ENCODE measurements around the gene POU2F1. TPM values are rescaled to one million over a fixed set of nuclear protein-coding genes. Genes with fewer than 3 reads are reported as not detected.

Gene POU2F1
- polyA plus RNA-seq, 2 of the 4 experiments (the other 2 are of a cell fraction) = 2.9 to 9.4 TPM

DNA sequence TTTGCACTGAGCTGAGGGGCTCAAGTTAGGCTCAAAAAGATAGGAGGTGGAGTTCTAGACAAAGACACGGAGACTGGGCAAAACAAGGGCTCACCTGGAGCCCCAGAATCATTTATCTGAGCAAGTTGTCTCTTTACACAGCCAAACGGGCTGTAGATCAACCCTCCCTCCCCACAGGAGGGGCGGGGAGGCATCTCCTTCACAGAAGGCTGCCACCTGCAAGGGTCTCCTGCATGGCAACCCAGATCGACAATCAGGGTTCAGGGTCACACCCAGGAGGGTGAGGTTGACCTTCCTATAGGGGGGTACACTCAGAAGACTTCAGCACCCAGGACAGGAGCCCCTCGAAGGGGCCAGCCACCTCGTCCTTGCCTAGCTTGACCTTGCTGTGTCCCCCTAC is 213.6 kb downstream of the POU2F1 start:
- TF ChIP-seq JUN (IDR thresholded peaks at IDR 0.05) = no peak
- no peak for TF ChIP-seq BHLHE40 (IDR thresholded peaks at IDR 0.05; ENCODE audit: low read depth, low read length)
- TF ChIP-seq POLR2A (IDR thresholded peaks at IDR 0.05; ENCODE audit: low read length) = no peak
- TF ChIP-seq, protein P1, sequence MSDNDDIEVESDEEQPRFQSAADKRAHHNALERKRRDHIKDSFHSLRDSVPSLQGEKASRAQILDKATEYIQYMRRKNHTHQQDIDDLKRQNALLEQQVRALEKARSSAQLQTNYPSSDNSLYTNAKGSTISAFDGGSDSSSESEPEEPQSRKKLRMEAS (IDR thresholded peaks at IDR 0.05) = no peak
- TF ChIP-seq TFCP2L1 (CRISPR knock-in tag; IDR thresholded peaks at IDR 0.05) = no peak
- no peak for TF ChIP-seq HOXB5 (CRISPR knock-in tag; IDR thresholded peaks at IDR 0.05)
- H3K4me1 ChIP-seq = no peaks in the 10 kb centered on the region
- H3K4me2 ChIP-seq = no peak overlapping the region
- WGBS (ENCODE audit: missing lambda C conversion rate) = 40% methylated on average over 5 of the region's 6 CpGs
- FAIRE-seq (no peak), DNase-seq (ENCODE audit: low read depth in 1 of 2, low spot score in 1 of 2) (no peak), ATAC-seq (no peak)
- no peaks in the 10 kb centered on the region; the same call in 2 of the 3 replicates for H3K9me3 ChIP-seq
- ChIA-PET POLR2A (no interaction called here), CTCF (interaction anchor here (1.2 to 5.9 kb wide), 4 partner anchors 8 to 367 kb away, joined by 3 to 46 read pairs (median 4); no protein-coding TSS in a partner anchor)
- H3K27ac ChIP-seq = no peak overlapping the region
- no peak overlapping the region for H3K4me3 ChIP-seq

DNA sequence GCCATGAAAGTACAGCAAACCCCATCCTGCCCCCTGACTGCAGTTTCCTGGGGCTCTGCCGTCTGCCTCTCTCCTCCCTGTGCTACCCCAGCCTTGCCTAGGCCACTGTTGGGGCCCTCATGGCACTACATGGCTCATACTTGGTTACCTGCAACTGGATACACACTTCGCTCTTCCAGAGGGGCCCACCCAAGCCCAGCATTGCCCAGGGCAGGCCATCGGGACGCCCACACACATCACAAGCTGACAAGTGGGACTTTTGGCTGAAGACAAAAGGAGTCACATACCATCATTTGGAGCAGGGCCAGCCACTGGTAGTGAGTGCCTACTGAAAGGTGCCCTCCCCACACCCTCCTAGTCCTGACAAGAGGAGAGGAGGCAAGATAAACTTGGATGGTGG is 214.8 kb downstream of the POU2F1 start:
- ChIA-PET CTCF (no interaction called here), POLR2A (no interaction called here)
- Histone ChIP-seq H3K4me3 (no peak overlapping the region), H3K4me2 (no peak overlapping the region), H3K4me1 (no peaks in the 10 kb centered on the region), H3K27ac (no peak overlapping the region), H3K9me3 (no peaks in the 10 kb centered on the region; the same call in 2 of the 3 replicates)
- WGBS (ENCODE audit: missing lambda C conversion rate) = 56% methylated on average over 4 of the region's 4 CpGs
- TF ChIP-seq NPAS2 (CRISPR knock-in tag; IDR thresholded peaks at IDR 0.05; ENCODE audit: borderline replicate concordance) (no peak), RFX5 (IDR thresholded peaks at IDR 0.05) (no peak), MYC (IDR thresholded peaks at IDR 0.05; ENCODE audit: borderline replicate concordance, low read length) (no peak), HEYL (CRISPR knock-in tag; IDR thresholded peaks at IDR 0.05) (no peak), ESRRA (IDR thresholded peaks at IDR 0.05; ENCODE audit: borderline replicate concordance, low read length) (no peak), NFE2L2 (conservative IDR thresholded peaks at IDR 0.05; ENCODE audit: low read length) (no peak), MAFK (IDR thresholded peaks at IDR 0.05; ENCODE audit: partially characterized antibody) (no peak), POLR2A (IDR thresholded peaks at IDR 0.05; ENCODE audit: low read length) (no peak), NR3C1 (IDR thresholded peaks at IDR 0.05) (no peak), HOXB13 (CRISPR knock-in tag; IDR thresholded peaks at IDR 0.05; ENCODE audit: low read depth) (no peak), GATA3 (IDR thresholded peaks at IDR 0.05; ENCODE audit: borderline replicate concordance) (no peak), RNF2 (IDR thresholded peaks at IDR 0.05; ENCODE audit: borderline replicate concordance, low read depth) (no peak)
- TF ChIP-seq, protein P2, sequence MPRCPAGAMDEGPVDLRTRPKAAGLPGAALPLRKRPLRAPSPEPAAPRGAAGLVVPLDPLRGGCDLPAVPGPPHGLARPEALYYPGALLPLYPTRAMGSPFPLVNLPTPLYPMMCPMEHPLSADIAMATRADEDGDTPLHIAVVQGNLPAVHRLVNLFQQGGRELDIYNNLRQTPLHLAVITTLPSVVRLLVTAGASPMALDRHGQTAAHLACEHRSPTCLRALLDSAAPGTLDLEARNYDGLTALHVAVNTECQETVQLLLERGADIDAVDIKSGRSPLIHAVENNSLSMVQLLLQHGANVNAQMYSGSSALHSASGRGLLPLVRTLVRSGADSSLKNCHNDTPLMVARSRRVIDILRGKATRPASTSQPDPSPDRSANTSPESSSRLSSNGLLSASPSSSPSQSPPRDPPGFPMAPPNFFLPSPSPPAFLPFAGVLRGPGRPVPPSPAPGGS (IDR thresholded peaks at IDR 0.05) = no peak
- TF ChIP-seq, protein P3, sequence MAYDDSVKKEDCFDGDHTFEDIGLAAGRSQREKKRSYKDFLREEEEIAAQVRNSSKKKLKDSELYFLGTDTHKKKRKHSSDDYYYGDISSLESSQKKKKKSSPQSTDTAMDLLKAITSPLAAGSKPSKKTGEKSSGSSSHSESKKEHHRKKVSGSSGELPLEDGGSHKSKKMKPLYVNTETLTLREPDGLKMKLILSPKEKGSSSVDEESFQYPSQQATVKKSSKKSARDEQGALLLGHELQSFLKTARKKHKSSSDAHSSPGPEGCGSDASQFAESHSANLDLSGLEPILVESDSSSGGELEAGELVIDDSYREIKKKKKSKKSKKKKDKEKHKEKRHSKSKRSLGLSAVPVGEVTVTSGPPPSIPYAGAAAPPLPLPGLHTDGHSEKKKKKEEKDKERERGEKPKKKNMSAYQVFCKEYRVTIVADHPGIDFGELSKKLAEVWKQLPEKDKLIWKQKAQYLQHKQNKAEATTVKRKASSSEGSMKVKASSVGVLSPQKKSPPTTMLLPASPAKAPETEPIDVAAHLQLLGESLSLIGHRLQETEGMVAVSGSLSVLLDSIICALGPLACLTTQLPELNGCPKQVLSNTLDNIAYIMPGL (CRISPR knock-in tag; IDR thresholded peaks at IDR 0.05; ENCODE audit: borderline replicate concordance) = no peak
- TF ChIP-seq, protein P1 (IDR thresholded peaks at IDR 0.05) = no peak
- TF ChIP-seq, protein P4, sequence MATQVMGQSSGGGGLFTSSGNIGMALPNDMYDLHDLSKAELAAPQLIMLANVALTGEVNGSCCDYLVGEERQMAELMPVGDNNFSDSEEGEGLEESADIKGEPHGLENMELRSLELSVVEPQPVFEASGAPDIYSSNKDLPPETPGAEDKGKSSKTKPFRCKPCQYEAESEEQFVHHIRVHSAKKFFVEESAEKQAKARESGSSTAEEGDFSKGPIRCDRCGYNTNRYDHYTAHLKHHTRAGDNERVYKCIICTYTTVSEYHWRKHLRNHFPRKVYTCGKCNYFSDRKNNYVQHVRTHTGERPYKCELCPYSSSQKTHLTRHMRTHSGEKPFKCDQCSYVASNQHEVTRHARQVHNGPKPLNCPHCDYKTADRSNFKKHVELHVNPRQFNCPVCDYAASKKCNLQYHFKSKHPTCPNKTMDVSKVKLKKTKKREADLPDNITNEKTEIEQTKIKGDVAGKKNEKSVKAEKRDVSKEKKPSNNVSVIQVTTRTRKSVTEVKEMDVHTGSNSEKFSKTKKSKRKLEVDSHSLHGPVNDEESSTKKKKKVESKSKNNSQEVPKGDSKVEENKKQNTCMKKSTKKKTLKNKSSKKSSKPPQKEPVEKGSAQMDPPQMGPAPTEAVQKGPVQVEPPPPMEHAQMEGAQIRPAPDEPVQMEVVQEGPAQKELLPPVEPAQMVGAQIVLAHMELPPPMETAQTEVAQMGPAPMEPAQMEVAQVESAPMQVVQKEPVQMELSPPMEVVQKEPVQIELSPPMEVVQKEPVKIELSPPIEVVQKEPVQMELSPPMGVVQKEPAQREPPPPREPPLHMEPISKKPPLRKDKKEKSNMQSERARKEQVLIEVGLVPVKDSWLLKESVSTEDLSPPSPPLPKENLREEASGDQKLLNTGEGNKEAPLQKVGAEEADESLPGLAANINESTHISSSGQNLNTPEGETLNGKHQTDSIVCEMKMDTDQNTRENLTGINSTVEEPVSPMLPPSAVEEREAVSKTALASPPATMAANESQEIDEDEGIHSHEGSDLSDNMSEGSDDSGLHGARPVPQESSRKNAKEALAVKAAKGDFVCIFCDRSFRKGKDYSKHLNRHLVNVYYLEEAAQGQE (IDR thresholded peaks at IDR 0.05) = no peak
- TF ChIP-seq, protein P5, sequence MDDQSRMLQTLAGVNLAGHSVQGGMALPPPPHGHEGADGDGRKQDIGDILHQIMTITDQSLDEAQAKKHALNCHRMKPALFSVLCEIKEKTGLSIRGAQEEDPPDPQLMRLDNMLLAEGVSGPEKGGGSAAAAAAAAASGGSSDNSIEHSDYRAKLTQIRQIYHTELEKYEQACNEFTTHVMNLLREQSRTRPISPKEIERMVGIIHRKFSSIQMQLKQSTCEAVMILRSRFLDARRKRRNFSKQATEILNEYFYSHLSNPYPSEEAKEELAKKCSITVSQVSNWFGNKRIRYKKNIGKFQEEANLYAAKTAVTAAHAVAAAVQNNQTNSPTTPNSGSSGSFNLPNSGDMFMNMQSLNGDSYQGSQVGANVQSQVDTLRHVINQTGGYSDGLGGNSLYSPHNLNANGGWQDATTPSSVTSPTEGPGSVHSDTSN (IDR thresholded peaks at IDR 0.05) = no peak
- TF ChIP-seq, protein P6, sequence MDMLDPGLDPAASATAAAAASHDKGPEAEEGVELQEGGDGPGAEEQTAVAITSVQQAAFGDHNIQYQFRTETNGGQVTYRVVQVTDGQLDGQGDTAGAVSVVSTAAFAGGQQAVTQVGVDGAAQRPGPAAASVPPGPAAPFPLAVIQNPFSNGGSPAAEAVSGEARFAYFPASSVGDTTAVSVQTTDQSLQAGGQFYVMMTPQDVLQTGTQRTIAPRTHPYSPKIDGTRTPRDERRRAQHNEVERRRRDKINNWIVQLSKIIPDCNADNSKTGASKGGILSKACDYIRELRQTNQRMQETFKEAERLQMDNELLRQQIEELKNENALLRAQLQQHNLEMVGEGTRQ (IDR thresholded peaks at IDR 0.05) = no peak
- no peak for FAIRE-seq
- no peak for DNase-seq (ENCODE audit: low read depth in 1 of 2, low spot score in 1 of 2)
- ATAC-seq = no peak

Measured in A549 (cell line).